Chondrocyte (in vitro differentiated cells): ENCODE data around the gene CRB2. TPM values are rescaled to one million over a fixed set of nuclear protein-coding genes. Genes with fewer than 3 reads are reported as not detected.

ENCODE experiments used
- DNase-seq: peaks from one replicate; pipeline ENCODE4 v3.0.0; 2021; ENCODE audit warnings: mixed read lengths, low spot score
- H3K27ac Mint-ChIP-seq: one replicate; pipeline ENCODE4 v1.8.0; 2021; ENCODE audit warnings: mild to moderate bottlenecking, moderate library complexity, mixed read lengths; ENCODE audit not compliant: unreplicated experiment
- H3K27me3 Mint-ChIP-seq: 2 replicates; pipeline ENCODE4 v1.8.0; 2021; ENCODE audit warnings: low read depth, mixed read lengths
- H3K36me3 Mint-ChIP-seq: 2 replicates; pipeline ENCODE4 v1.8.0; 2021; ENCODE audit warnings: low read depth, mixed read lengths
- H3K4me1 Mint-ChIP-seq: 2 replicates; pipeline ENCODE4 v1.8.0; 2021; ENCODE audit warnings: low read depth, mild to moderate bottlenecking, mixed read lengths
- H3K4me3 Mint-ChIP-seq: one replicate; pipeline ENCODE4 v1.8.0; 2021; ENCODE audit warnings: mild to moderate bottlenecking, moderate library complexity, mixed read lengths; ENCODE audit not compliant: unreplicated experiment
- H3K9me3 Mint-ChIP-seq: 2 replicates; pipeline ENCODE4 v1.8.0; 2021; ENCODE audit warnings: low read depth, mixed read lengths
- CTCF ChIP-seq: fragments of 200-600 bp; sonication (generic); IDR thresholded peaks from 2 replicates; pipeline ENCODE4 v1.5.0; 2021; ENCODE audit warnings: antibody characterized with exemption, mild to moderate bottlenecking, moderate library complexity
- total RNA-seq: library from RNA; stranded (reverse); gene quantifications from 3 replicates; pipeline ENCODE4 v1.2.1, GENCODE V29; 2021

CRB2 gene
- total RNA-seq, 1 donor from 2014 or later = 0.07 TPM

- peaks cover 9% of the 10 kb centered on the region for H3K4me1 Mint-ChIP-seq
- peaks cover 3% of the 10 kb centered on the region for H3K36me3 Mint-ChIP-seq
- peaks cover 6% of the 10 kb centered on the region for H3K9me3 Mint-ChIP-seq
- TF ChIP-seq CTCF = no peak
- no peak overlapping the region for H3K4me3 Mint-ChIP-seq
- H3K27me3 Mint-ChIP-seq = no peaks in the 10 kb centered on the region
- no peak overlapping the region for H3K27ac Mint-ChIP-seq
- DNase-seq = no peak
These were observed 34.5 kb downstream of the CRB2 start for GRCh38 chr9:123390337-123391135.

GRCh38 chr9:123391233-123391632, 35.2 kb downstream of the CRB2 start:
- Mint-ChIP-seq H3K36me3 (peaks cover 3% of the 10 kb centered on the region), H3K27me3 (no peaks in the 10 kb centered on the region), H3K4me3 (no peak overlapping the region), H3K9me3 (peaks cover 6% of the 10 kb centered on the region), H3K27ac (no peak overlapping the region), H3K4me1 (peaks cover 15% of the 10 kb centered on the region)
- no peak for DNase-seq
- TF ChIP-seq CTCF = no peak

DNA sequence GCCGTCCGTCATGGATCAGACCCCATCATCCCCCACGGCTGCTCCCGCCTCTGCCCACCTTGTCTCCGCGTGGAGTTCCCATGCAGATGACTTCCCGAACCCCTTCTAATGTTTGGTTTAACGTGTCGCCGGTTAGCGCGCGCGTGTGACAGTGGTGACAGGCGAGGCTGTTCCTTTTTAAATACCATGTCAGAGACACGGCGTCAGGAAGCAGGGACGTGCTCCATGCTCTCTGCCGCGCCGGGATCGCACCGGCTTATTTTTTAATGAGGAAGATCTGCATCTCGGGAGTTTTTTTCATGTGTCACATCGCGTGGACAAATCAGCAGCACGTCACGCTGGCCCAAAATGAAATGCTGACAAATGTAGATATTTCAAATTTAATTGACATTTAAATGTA, 35.9 kb downstream of the CRB2 start:
- Mint-ChIP-seq H3K4me1 (peaks cover 15% of the 10 kb centered on the region), H3K9me3 (peaks cover 6% of the 10 kb centered on the region), H3K4me3 (no peak overlapping the region), H3K27ac (no peak overlapping the region), H3K27me3 (no peaks in the 10 kb centered on the region), H3K36me3 (peaks cover 3% of the 10 kb centered on the region)
- TF ChIP-seq CTCF = no peak
- no peak for DNase-seq

GRCh38 chr9:123392802-123393201, 36.8 kb downstream of the CRB2 start:
- H3K9me3 Mint-ChIP-seq = peaks cover 6% of the 10 kb centered on the region
- H3K27me3 Mint-ChIP-seq = no peaks in the 10 kb centered on the region
- no peak overlapping the region for H3K4me3 Mint-ChIP-seq
- H3K4me1 Mint-ChIP-seq = peaks cover 15% of the 10 kb centered on the region
- H3K27ac Mint-ChIP-seq = no peak overlapping the region
- peaks cover 3% of the 10 kb centered on the region for H3K36me3 Mint-ChIP-seq
- no peak for TF ChIP-seq CTCF
- DNase-seq = no peak

- Mint-ChIP-seq H3K4me3 (no peak overlapping the region), H3K27me3 (no peaks in the 10 kb centered on the region), H3K9me3 (peaks cover 6% of the 10 kb centered on the region), H3K4me1 (peaks cover 15% of the 10 kb centered on the region), H3K27ac (peak overlapping the region; percentile 23), H3K36me3 (peaks cover 3% of the 10 kb centered on the region)
- no peak for TF ChIP-seq CTCF
- DNase-seq = no peak
These were observed 38.6 kb downstream of the CRB2 start for GRCh38 chr9:123394291-123395235.
